HG02623 (cell line): Measurements from ENCODE around the gene CCNF.

ENCODE experiments used
- ATAC-seq: cut with Tn5 transposase; IDR thresholded peaks from one replicate; pipeline ENCODE4 v1.9.1; 2021; ENCODE audit warnings: moderate library complexity; ENCODE audit not compliant: unreplicated experiment

The CCNF gene

DNA sequence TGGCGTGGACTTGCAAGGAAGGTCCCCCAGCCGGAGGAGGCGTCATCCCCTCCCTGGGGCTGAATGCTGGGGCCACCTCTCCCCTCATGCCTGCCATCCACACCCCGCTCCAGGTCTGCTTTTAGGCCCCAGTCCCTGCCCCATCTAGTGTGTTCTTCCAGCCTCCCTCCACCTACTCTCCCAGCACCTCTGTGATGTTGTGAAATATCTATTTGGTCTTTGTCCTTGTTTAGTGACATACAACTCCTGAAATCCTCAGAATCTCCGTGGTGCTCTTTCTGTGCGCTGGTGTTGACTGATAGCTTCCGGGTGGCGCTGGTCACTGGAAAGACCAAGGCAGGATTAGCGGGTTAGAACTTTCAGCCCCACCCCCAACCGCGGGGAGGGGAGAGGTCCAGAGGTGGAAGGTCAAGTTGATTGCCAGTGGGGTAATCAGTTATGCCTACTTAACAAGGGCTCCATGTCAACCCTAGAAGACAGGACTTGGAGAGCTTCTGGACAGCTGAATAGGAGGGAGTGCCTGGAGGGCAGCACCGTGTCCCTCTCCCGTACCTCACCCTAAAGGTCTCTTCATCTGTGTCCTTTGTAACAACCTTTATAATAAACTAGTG is 55.8 kb downstream of the CCNF start:
- no peak for ATAC-seq

DNA sequence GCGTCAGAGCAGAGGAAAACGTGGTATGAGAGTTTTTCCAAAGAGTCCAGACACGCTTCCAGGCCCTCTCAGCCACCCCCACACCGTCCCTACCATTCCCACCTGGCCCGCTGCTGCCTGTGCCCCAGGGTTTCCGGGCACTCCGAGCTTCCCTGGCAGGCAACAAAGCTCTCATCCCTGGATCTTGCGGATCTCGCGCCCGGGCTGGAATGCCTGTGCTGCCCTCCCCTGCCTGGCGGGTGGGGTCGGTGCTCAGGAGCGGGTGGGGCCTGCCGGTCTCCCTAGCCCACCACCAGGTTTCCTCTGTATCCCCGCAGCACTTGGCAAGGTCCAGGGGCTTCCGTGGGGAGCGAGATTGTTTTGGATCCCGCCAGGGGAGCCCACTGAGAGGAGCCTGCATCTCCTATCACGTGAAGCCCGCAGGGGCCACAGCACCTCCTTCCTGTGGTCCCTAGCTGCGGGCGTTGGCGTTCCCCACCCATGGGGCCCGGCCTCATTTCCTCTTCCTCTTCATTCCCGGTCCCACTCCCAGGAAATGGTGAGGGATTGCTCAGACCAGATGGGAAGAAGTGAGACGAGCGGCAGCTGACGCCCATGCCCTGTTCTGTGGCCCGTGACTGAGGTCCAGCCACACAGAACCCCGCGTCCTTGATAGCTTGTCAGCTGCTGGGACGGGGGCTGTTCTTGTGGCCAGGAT is 56.7 kb downstream of the CCNF start:
- no peak for ATAC-seq

DNA sequence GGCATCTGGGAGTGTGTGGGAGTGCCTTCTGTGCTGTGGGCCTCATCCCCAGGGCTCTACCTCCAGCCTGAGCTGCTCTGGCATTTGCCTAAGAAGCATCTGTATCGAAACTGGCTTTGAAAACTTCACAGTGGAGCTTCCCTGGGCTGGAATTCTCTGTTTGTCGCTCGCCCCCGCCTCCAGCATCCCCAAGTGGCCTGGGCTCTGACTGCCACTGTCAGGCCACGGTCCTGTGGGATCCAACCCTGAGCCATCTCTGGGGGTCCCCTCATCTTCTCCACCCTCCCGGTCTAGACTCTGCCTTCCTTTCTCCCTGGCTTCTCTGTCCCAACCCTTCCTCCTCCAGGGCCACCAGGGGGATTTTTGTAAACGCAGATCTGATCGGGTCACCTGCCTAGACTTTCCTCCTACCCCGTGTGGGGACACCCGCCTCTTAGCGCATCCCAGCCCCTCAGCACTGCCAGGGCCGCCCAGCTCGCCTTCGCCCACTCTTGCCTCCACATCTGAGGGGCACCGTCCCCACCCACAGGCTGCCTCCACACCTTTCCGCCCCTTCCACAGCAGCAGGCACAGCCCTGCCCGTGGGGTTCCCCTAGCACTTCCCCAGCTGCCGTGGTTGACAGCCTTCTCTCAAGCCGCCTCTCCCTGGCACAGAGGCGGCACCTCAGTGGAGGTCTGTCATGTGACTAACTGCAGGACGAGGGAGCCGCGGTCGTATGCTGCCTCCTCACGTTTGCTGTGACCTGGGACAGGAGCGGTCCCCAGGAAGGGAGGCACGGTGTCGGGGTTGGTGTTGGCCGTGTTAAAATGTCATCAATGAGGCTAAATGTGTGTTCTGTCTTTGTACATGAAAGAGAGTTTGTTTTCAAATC is 57.6 kb downstream of the CCNF start:
- no peak for ATAC-seq

DNA sequence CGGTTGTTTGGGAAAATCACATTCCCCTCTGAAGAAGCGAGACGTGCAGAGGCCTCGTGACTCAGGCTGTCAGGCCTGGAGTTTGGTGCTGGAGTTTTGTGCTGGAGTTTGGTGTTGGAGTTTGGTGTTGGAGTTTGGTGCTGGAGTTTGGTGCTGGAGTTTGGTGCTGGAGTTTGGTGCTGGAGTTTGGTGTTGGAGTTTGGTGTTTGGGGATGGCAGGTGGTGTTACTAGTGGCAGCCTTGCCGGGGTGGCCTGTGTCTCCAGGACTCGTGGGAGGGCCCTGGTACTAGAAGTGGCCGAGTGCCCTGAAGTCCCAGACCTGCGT is 58.2 kb downstream of the CCNF start:
- ATAC-seq, result no peak

DNA sequence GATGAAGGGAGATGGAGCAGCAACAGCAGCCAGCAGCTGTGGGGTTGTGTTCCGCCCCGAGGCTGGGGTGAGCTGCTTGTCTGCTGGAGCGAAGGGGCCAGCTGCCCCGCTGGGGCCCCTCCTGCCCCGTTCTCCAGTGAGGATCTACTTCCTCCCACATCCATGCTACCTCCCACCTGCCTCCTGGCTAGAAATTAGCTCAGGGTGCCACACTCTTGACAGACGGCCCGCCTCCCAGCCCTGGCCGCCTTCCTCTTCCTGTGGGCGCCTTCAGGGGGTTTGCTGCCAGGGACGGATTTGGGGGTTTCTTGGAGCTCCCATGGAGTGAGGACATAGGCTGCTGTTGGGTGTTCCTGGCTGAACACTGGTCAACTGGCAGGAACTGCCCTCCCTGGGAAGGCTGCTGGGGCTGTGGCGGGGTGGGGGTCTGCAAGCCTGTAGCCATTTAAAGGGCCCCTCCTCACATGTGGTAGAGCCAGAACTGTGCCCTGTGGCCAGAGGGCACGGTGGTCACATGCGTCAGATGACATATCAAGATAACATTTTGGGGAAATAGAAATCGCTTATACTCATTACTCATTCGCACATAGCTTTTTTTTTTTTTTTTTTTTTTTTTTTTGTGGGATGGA is 58.8 kb downstream of the CCNF start:
- ATAC-seq, result no peak

DNA sequence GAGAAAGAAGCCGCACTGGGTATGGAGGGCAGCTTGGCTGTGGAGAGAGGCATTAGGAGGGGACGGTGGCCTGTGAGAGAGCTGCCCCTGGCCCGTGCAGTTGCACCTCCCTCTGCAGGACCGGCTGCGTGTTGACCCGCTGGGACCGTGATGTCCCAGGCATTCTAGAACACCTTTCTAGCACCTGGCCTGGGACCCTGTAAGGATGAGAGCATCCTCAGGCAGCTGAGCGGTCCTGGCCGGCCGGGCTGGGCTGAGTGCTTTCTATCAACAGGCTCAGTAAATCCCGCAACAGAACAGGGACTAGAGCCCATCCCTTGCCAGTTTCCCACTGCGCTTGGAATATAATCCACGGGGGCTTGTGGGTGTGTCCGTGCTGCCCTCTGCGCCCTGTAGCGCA is 60.3 kb downstream of the CCNF start:
- ATAC-seq, result no peak

DNA sequence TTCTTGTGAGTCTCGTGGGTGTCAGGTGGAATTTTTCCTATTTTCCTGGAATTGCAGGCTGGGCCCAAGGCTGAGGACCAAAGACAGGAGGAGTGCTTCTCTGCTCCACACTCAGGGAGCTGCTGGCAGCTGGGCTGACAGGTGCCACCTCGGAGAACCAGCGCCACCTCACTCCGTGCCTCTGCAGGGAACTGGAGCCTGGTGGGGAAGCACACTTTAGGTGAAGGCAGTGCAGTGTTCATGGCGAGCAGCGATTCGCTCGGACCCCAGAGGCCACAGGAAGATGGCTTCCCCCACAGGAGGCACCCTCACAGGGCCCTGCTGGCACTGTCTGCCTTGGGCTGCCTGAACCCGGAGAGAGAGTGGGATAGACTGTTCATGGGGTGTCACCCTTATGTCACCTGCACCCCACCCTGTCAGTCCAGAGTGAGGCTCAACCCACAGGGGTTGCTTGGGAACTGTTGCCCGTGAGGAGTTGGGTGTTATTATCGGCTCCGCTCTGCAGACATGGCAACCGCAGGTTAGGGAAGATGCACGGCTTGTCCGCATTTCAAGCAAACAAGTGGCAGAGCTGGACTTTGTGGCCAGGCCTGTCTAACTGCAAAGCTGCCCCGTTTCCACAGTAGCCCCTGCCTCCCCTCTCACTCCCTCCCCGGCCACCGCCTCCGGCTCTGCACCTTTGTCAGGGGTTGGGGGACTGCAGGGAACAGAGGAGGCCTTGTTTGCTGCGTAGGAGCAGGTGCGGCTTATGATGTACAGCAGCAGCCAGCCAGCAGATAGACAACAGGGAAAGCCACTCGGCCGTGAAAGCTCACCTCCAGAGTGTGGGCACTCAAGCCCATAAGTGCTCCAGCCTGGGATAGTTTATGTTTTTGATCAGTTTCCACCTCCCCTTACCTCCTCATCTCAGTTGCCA is 61.2 kb downstream of the CCNF start:
- ATAC-seq, result no peak

DNA sequence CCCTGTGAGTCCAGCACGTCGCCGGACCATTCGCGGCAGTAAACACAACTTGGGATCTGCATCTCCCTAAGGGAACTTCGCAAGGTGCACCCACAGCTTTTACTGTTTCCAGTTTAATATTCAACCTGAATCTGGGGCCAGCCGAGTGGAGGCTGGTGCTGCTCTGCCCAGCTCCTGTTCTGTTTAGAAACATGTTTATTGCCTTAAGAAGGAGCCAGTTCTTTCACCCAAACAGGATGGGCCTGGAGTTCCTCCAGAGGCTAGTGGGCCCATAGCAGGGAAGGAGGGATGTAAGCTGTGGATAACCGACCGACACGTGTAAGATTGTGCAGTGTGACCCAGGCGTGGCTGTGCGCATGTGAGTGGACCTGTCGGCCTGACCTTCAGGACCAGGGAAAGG is 63.0 kb downstream of the CCNF start:
- no peak for ATAC-seq

DNA sequence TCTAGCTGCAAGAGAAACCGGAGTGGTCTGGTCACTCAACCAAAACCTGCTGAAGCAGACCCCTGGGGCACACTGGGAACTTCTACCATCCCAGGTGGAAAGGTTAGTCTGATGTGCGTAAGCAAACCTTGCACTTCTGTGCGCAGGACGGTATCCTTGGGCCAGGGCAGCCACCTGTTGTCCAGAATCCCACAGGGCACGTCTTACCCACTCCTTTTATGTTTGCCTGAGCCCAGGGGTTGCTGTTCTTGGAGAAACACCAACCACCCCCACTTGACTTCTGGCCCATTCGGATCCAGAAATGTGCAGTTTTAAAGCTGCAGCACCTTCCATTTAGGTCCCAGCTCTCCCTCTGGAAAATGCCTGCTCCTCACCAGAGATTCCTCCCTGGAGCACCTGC is 64.4 kb downstream of the CCNF start:
- ATAC-seq, result no peak

DNA sequence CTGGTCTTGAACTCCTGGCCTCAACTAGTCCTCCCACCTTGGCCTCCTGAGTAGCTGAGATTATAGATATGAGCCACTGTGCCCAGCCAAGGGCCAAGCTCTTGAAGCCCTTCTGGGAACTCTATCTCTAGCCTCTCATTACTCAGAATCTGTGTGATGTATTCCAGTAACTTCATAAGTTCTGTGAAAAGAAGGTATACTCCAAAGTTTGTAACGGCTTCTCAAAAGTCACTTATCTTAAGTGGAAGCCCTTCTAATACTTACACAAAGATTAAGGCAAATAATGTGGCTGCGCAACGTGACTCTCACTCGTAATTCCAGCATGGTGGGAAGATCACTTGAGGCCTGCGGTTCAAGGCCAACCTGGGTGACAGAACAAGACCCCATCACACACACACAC is 65.4 kb downstream of the CCNF start:
- ATAC-seq, result no peak

DNA sequence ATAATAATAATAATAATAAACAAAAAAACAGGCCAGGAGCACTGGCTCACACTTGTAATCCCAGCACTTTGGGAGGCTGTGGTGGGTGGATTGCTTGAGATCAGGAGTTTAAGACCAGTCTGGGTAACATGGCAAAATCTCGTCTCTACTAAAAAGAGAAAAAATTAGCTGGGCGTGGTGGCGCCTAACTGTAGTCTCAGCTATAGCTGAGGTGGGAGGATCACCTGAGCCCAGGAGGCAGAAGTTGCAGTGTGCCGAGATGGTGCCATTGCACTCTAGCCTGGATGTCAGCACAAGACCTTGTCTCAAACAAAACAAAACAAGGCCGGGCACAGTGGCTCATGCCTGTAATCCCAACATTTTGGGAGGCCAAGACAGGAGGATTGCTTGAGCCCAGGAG is 65.8 kb downstream of the CCNF start:
- ATAC-seq, result no peak

DNA sequence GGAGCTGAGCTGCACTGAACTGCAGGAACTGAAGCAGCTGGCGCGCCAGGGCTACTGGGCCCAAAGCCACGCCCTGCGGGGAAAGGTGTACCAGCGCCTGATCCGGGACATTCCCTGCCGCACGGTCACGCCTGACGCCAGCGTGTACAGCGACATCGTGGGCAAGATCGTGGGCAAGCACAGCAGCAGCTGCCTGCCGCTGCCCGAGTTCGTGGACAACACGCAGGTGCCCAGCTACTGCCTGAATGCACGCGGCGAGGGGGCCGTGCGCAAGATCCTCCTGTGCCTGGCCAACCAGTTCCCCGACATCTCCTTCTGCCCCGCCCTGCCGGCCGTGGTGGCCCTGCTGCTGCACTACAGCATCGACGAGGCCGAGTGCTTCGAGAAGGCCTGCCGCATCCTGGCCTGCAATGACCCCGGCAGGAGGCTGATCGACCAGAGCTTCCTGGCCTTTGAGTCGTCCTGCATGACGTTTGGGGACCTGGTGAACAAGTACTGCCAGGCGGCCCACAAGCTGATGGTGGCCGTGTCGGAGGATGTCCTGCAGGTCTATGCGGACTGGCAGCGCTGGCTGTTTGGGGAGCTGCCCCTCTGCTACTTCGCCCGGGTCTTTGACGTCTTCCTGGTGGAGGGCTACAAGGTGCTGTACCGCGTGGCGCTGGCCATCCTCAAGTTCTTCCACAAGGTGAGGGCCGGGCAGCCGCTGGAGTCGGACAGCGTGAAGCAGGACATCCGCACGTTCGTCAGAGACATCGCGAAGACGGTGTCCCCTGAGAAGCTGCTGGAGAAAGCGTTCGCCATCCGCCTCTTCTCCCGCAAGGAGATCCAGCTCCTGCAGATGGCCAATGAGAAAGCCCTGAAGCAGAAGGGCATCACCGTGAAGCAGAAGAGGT is 67.2 kb downstream of the CCNF start:
- ATAC-seq, result no peak

DNA sequence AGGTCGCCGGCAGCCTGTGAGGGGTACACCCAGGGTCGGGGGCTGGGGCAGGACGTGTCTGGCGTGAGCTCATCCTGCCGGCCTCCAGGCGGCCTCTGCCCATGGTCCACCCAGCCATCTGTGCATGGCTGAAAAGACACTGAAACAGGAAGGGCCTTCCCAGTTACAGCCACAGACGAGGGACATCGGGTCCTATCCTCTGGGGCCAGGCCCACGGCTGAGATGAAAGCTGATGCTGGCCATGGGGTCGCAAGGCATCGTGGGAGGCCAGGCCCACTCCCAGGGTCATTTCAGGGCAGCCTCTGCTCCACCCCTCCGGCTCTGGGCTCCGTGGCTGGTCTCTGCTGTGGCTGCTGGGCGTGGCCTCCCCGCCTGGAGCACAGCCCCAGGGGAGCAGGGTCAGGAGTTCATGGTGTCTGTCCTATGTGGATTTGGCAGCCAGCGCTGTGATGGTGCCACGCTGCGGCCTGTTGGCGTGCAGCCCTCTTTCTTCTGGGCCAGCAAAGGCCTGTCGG is 67.9 kb downstream of the CCNF start:
- no peak for ATAC-seq

DNA sequence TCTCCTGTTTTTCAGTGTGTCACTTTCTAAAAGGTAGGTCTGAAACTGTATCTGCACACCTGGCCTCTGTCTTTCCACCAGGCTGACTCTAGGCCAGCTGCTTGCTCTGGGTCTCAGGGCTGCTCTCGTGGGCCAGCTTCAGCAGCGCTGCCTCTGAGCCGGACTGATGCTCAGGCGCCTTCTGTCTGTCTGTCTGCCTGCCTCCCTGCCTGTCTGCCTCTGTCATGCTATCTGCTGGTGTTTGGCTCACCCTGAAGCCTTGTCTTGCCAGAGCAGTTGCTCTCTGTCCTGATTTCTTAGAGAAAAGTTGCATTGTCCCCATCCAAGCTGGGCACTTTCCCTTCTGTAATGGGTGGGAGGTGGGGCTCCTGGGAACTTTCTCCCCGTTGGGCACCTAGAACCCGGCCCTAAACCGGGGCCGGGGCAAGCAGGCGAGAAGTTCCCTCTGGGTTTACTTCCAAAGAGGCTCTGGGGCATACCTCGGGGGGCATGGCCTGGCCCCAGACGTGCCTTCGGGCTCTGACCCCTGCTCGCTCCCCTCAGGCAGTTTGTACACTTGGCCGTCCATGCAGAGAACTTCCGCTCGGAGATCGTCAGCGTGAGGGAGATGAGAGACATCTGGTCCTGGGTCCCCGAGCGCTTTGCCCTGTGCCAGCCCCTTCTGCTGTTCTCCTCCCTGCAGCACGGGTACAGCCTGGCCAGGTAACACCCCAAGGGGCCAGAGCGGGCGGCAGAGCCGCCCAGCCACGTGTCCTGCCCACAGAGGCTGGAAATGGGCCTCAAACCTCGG is 68.6 kb downstream of the CCNF start:
- no peak for ATAC-seq

DNA sequence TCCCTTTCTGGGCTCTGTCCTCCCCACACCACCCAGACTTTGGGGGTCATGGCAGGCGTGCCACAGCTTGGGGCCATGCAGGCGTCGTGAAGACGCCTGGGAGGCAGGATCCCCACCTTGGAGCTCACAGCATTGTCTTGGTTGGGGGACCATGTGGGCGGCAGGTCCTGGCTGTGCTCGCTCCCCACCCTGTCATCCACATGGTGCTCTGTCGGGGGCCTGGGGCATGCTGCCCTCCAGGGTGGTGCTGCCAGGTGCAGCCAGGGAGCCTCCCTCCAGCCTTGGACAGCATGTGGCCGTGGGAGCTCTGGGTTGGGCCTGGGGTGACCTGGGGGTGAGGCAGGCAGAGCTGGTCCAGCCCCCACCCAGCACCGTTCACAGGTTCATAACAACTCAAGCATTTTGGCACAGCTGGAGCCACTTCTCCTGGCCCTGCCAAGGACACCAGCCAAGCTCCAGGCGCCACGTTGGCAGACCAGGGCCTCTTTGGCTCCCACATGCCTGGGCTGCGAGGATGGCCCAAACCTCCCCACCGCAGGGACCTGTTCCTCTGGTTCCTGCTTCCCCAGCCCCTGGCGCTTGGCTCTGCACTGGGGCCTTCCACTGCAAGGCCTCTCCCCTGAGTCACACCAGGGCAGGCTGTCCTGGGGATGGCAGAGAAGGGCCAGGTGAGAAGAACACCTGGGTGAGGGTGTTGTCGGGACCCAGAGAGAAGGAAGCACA is 69.4 kb downstream of the CCNF start:
- ATAC-seq, result no peak

DNA sequence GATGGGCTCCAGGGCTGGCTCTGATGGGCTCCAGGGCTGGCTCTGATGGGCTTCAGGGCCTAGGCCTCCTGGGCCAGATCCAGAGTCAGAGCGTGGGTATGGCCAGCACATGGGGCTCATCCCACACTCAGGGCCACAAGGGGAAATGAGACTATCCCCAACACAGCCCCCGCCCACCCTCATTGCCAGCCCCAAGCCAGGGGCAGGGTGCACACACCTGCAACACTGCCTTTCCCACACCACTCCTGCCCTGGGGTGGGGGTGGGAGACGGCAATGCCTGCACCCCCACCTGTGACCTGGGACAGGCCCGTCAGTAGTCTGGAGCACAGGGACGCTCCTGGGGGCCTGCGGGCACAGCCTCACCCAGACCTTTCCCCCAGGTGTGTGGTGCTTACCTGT is 70.2 kb downstream of the CCNF start:
- no peak for ATAC-seq

DNA sequence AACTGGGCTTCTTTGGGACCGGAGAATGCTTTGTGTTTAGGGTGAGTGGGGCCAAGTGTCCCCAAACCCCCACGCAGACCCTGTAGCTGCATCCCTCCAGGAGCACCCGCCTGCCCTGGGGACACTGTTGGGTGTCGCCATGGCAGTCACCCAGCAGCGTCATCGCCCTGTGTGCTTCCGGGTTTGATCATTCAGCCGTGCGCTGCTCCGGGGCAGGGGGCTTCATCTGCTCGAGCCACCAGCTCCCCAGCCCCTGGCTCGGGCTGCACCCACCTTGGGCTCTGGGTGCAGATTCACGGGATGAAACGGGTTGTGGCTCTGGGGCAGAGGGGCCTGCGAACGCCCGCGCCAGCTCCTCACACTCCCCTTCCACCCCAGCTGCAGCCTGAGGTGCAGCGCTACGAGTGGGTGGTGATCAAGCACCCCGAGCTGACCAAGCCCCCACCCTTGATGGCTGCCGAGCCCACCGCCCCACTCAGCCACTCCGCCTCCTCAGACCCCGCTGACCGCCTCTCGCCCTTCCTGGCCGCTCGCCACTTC is 70.7 kb downstream of the CCNF start:
- no peak for ATAC-seq

DNA sequence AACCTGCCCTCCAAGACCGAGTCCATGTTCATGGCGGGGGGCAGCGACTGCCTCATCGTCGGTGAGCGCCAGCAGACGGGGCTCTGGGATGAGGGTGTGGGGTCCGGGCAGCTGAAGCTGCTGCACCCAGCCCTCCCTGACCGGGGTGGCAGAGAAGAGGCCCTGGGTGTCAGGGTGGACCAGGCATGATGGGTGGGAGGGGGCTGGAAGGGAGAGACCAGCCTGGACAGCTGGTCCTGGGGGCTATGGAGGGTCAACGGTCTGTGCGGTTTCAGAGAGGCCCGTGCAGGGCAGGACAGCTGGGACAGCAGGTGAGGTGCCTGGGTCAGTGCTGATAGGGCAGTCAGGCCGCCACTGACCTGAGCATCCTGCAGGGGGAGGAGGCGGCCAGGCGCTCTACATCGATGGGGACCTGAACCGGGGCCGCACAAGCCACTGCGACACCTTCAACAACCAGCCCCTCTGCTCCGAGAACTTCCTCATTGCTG is 71.2 kb downstream of the CCNF start:
- ATAC-seq, result no peak
